ENCODE data around the gene LRRN4. TPM values are rescaled to one million over a fixed set of nuclear protein-coding genes. Genes with fewer than 3 reads are reported as not detected.

The LRRN4 gene
- total and polyA plus RNA-seq, 2 of the 4 experiments (the other 2 are of a cell fraction), result under 0.01 to 0.19 TPM

DNA sequence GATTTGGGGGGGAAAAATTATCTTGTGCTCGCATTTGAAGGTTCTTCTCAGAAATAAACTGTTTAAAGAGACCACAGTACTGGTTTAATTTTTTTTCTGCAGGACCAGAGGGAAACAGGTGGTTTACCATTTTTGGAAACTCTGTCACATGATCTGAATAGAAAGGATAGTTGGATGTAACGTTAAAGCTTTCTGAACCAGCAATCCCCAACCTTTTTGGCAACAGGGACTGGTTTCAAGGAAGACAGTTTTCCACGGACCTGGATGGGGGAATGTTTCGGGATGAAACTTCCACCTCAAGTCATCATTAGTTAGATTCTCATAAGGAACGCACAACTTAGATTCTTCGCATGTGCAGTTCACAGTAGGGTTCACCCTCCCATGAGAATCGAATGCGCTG is 53.0 kb downstream of the LRRN4 start:
- Histone ChIP-seq H2AK5ac (ENCODE audit: low read depth, low read length) (no peak overlapping the region), H3K56ac (ENCODE audit: extremely low read depth, insufficient read depth, low read length) (no peak overlapping the region), H2BK120ac (ENCODE audit: low read depth, low read length) (no peak overlapping the region), H2AFZ (replicated peaks; ENCODE audit: low read length, poor library complexity) (no peak overlapping the region), H2BK5ac (ENCODE audit: low read depth, low read length, poor library complexity, severe bottlenecking) (no peak overlapping the region), H3K36me3 (ENCODE audit: control insufficient read depth, insufficient read depth, low read length) (no peaks in the 10 kb centered on the region; the same call in 1 of the 2 replicates), H2BK20ac (ENCODE audit: low read depth, low read length) (no peak overlapping the region), H3K4me3 (ENCODE audit: insufficient read depth, low read depth, low read length) (no peak overlapping the region), H3K4me1 (ENCODE audit: control insufficient read depth, insufficient read depth, low read length) (no peaks in the 10 kb centered on the region), H3K9me3 (ENCODE audit: control insufficient read depth, insufficient read depth, low read length) (no peaks in the 10 kb centered on the region), H3K14ac (replicated peaks; ENCODE audit: low read depth, low read length) (no peak overlapping the region), H3K23ac (ENCODE audit: low read depth, low read length) (no peak overlapping the region), H4K8ac (ENCODE audit: low read depth in 2 of 2, low read length in 2 of 2) (no peak overlapping the region), H3K4me2 (ENCODE audit: low read depth, low read length) (no peak overlapping the region), H3K9me1 (ENCODE audit: insufficient read depth, low read length) (no peaks in the 10 kb centered on the region; the same call in 1 of the 2 replicates), H3K27ac (ENCODE audit: insufficient read depth, low read length) (no peak overlapping the region), H2BK15ac (ENCODE audit: low read depth, low read length) (no peak overlapping the region), H3K79me1 (ENCODE audit: low read depth in 1 of 2, low read length in 2 of 2) (no peaks in the 10 kb centered on the region), H3K4ac (ENCODE audit: low read depth, low read length) (no peak overlapping the region), H3K18ac (ENCODE audit: low read depth, low read length) (no peak overlapping the region), H4K91ac (ENCODE audit: insufficient read depth, low read depth, low read length) (no peak overlapping the region), H3K9ac (ENCODE audit: low read depth, low read length) (no peak overlapping the region), H4K20me1 (ENCODE audit: insufficient read depth, low read length) (no peaks in the 10 kb centered on the region), H4K5ac (ENCODE audit: low read depth, low read length) (no peak overlapping the region), H2AK9ac (replicated peaks; ENCODE audit: low read depth, low read length, poor library complexity) (no peak overlapping the region), H3K27me3 (ENCODE audit: control insufficient read depth, insufficient read depth, low read length) (no peaks in the 10 kb centered on the region)
- ATAC-seq (ENCODE audit: low read depth) (no peak), DNase-seq (no peak)
- in situ Hi-C loops (cut with MboI; ENCODE audit: low sequenced_read_pairs) (no loop called here), intact Hi-C loops (cut with micrococcal nuclease) (no loop called here), dilution Hi-C loops (cut with HindIII; ENCODE audit: low sequenced_read_pairs, unreplicated experiment) (no loop called here)
- ChIA-PET CTCF (interaction anchor here (0.7 to 0.8 kb wide), 2 partner anchors 25 to 371 kb away, joined by 3 read pairs; no protein-coding TSS in a partner anchor), POLR2A (ENCODE audit: unreplicated experiment) (interaction anchor here (0.6 kb wide), 1 partner anchor 9 kb away, joined by 3 read pairs; no protein-coding TSS in a partner anchor)
- no peak for TF ChIP-seq NFE2L2 (IDR thresholded peaks at IDR 0.05; ENCODE audit: low read depth, low read length)
- no peak for TF ChIP-seq CHD1 (IDR thresholded peaks at IDR 0.05; ENCODE audit: low read depth, low read length)
- no peak for TF ChIP-seq USF2 (IDR thresholded peaks at IDR 0.05; ENCODE audit: low read depth, low read length)
- TF ChIP-seq, protein P1, sequence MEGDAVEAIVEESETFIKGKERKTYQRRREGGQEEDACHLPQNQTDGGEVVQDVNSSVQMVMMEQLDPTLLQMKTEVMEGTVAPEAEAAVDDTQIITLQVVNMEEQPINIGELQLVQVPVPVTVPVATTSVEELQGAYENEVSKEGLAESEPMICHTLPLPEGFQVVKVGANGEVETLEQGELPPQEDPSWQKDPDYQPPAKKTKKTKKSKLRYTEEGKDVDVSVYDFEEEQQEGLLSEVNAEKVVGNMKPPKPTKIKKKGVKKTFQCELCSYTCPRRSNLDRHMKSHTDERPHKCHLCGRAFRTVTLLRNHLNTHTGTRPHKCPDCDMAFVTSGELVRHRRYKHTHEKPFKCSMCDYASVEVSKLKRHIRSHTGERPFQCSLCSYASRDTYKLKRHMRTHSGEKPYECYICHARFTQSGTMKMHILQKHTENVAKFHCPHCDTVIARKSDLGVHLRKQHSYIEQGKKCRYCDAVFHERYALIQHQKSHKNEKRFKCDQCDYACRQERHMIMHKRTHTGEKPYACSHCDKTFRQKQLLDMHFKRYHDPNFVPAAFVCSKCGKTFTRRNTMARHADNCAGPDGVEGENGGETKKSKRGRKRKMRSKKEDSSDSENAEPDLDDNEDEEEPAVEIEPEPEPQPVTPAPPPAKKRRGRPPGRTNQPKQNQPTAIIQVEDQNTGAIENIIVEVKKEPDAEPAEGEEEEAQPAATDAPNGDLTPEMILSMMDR (conservative IDR thresholded peaks at IDR 0.05; ENCODE audit: low read depth, low read length), result no peak
- no peak for TF ChIP-seq MXI1 (IDR thresholded peaks at IDR 0.05; ENCODE audit: borderline replicate concordance, low read depth, low read length)
- TF ChIP-seq SMC3 (IDR thresholded peaks at IDR 0.05; ENCODE audit: low read depth, low read length), result no peak
- TF ChIP-seq RFX5 (IDR thresholded peaks at IDR 0.05; ENCODE audit: low read depth, low read length), result no peak
- no peak for TF ChIP-seq MAZ (IDR thresholded peaks at IDR 0.05; ENCODE audit: borderline replicate concordance, low read depth, low read length)
- TF ChIP-seq POLR2A (IDR thresholded peaks at IDR 0.05; ENCODE audit: low read depth, low read length), result no peak
- TF ChIP-seq FOS (IDR thresholded peaks at IDR 0.05; ENCODE audit: low read depth, low read length), result no peak
- no peak for TF ChIP-seq MAFK (IDR thresholded peaks at IDR 0.05; ENCODE audit: low read depth, low read length)
- no peak for TF ChIP-seq CEBPB (IDR thresholded peaks at IDR 0.05; ENCODE audit: low read depth, low read length)
- TF ChIP-seq BHLHE40 (IDR thresholded peaks at IDR 0.05; ENCODE audit: low read depth, low read length), result no peak
- no peak for TF ChIP-seq ELK1 (IDR thresholded peaks at IDR 0.05; ENCODE audit: borderline replicate concordance, low read depth, low read length)
- BruUV-seq (replicated peaks), result no TSS peak
- 92% methylated on average over 2 of the region's 8 CpGs; no CpG with 5 or more reads in 1 of the 2 experiments for WGBS, 2 experiments (ENCODE audit: extremely low coverage in 2 of 2, insufficient read length in 1 of 2)

Data from IMR-90 (cell line).